ENCODE measurements around the gene DIAPH2. TPM values are rescaled to one million over a fixed set of nuclear protein-coding genes. Genes with fewer than 3 reads are reported as not detected.

DIAPH2 gene
- total and polyA plus RNA-seq, 10 donors = 2.5 to 32.1 (median 17.7) TPM

GRCh38 chrX:97057349-97057909 is 372.8 kb downstream of the DIAPH2 start:
- DNase-seq = no peak
- H3K4me3 ChIP-seq = no peak overlapping the region

GRCh38 chrX:97060020-97060419 is 375.4 kb downstream of the DIAPH2 start:
- TF ChIP-seq POLR2A (IDR thresholded peaks at IDR 0.05) (no peak), POLR2AphosphoS5 (IDR thresholded peaks at IDR 0.05) (no peak)
- TF ChIP-seq, protein P1, sequence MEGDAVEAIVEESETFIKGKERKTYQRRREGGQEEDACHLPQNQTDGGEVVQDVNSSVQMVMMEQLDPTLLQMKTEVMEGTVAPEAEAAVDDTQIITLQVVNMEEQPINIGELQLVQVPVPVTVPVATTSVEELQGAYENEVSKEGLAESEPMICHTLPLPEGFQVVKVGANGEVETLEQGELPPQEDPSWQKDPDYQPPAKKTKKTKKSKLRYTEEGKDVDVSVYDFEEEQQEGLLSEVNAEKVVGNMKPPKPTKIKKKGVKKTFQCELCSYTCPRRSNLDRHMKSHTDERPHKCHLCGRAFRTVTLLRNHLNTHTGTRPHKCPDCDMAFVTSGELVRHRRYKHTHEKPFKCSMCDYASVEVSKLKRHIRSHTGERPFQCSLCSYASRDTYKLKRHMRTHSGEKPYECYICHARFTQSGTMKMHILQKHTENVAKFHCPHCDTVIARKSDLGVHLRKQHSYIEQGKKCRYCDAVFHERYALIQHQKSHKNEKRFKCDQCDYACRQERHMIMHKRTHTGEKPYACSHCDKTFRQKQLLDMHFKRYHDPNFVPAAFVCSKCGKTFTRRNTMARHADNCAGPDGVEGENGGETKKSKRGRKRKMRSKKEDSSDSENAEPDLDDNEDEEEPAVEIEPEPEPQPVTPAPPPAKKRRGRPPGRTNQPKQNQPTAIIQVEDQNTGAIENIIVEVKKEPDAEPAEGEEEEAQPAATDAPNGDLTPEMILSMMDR (IDR thresholded peaks at IDR 0.05 in 8 of 11, conservative IDR thresholded peaks at IDR 0.05 in 3 of 11) = no peak
- WGBS, 5 donors = 62 to 95% (median 85%) methylated on average over 4 of the region's 4 CpGs

More at GRCh38 chrX:97057349-97057909, 372.8 kb downstream of the DIAPH2 start:
- Histone ChIP-seq H3K9me3 (no peaks in the 10 kb centered on the region), H3K27ac (no peak overlapping the region), H3K36me3 (no peaks in the 10 kb centered on the region), H3K27me3 (replicated peaks in 1 of 7) (no peaks in the 10 kb centered on the region), H3K4me1 (no peaks in the 10 kb centered on the region)
- intact Hi-C loops (cut with DNase I; ENCODE audit: low total_unique reads) = no loop called here
- TF ChIP-seq, protein P1 (IDR thresholded peaks at IDR 0.05 in 8 of 11, conservative IDR thresholded peaks at IDR 0.05 in 3 of 11) = no peak
- TF ChIP-seq POLR2AphosphoS5 (IDR thresholded peaks at IDR 0.05) = no peak
- TF ChIP-seq POLR2A (IDR thresholded peaks at IDR 0.05) = no peak
- 64 to 91% (median 84%) methylated on average over 4 of the region's 4 CpGs for WGBS, 5 donors

GRCh38 chrX:97065066-97065465 is 380.4 kb downstream of the DIAPH2 start:
- intact Hi-C loops (cut with DNase I; ENCODE audit: low total_unique reads) = no loop called here
- H3K27me3 ChIP-seq (replicated peaks in 1 of 7) = no peaks in the 10 kb centered on the region
- no peaks in the 10 kb centered on the region for H3K4me1 ChIP-seq
- TF ChIP-seq POLR2AphosphoS5 (IDR thresholded peaks at IDR 0.05) (no peak), POLR2A (IDR thresholded peaks at IDR 0.05) (no peak)
- TF ChIP-seq, protein P1 (IDR thresholded peaks at IDR 0.05 in 8 of 11, conservative IDR thresholded peaks at IDR 0.05 in 3 of 11) = no peak
- no peaks in the 10 kb centered on the region for H3K36me3 ChIP-seq
- no peak overlapping the region for H3K4me3 ChIP-seq
- H3K27ac ChIP-seq = no peak overlapping the region
- no peak for DNase-seq
- 70 to 85% (median 81%) methylated on average over 5 of the region's 5 CpGs for WGBS, 5 donors
- H3K9me3 ChIP-seq = no peaks in the 10 kb centered on the region

More at GRCh38 chrX:97060020-97060419, 375.4 kb downstream of the DIAPH2 start:
- Histone ChIP-seq H3K27me3 (replicated peaks in 1 of 7) (no peaks in the 10 kb centered on the region), H3K9me3 (no peaks in the 10 kb centered on the region), H3K4me1 (no peaks in the 10 kb centered on the region), H3K27ac (no peak overlapping the region), H3K36me3 (no peaks in the 10 kb centered on the region), H3K4me3 (no peak overlapping the region)
- intact Hi-C loops (cut with DNase I; ENCODE audit: low total_unique reads) = no loop called here
- DNase-seq = no peak

- intact Hi-C loops (cut with DNase I; ENCODE audit: low total_unique reads) = no loop called here
- TF ChIP-seq POLR2A (IDR thresholded peaks at IDR 0.05) (no peak), POLR2AphosphoS5 (IDR thresholded peaks at IDR 0.05) (no peak)
- TF ChIP-seq, protein P1 (IDR thresholded peaks at IDR 0.05 in 8 of 11, conservative IDR thresholded peaks at IDR 0.05 in 3 of 11) = no peak
- no peaks in the 10 kb centered on the region for H3K4me1 ChIP-seq
- no peaks in the 10 kb centered on the region for H3K27me3 ChIP-seq (replicated peaks in 1 of 7)
- no peaks in the 10 kb centered on the region for H3K9me3 ChIP-seq
- no peak overlapping the region for H3K27ac ChIP-seq
- no peak overlapping the region for H3K4me3 ChIP-seq
- H3K36me3 ChIP-seq = no peaks in the 10 kb centered on the region
- DNase-seq = no peak
These were observed 381.3 kb downstream of the DIAPH2 start for GRCh38 chrX:97065973-97066372.

All from spleen (tissue), 11 donors.